Measurements from ENCODE around the gene SCNM1.
A peak's percentile ranks its signal among the peaks of the same experiment; 100 is the strongest.

Gene SCNM1

GRCh38 chr1:151165738-151166504 lies at the start of gene SCNM1, which contains the start of gene LYSMD1:
Gene SCNM1 (plus strand): TSS chr1:151166144. CDS start chr1:151166153, 9 bp downstream.
Gene LYSMD1 (minus strand): TSS chr1:151165902. CDS start chr1:151165258, 644 bp downstream.
- H3K27ac ChIP-seq (ENCODE audit: low read depth, low read length) = peak within 1 kb of the TSS; percentile 86
- peak within 1 kb of the TSS; percentile 82 to 96 (median 91) for H3K9ac ChIP-seq (ENCODE audit: low read length in 5 of 5)
- H3K4me1 ChIP-seq (ENCODE audit: control insufficient read depth in 5 of 5, insufficient read depth in 5 of 5, low read length in 5 of 5) = peaks cover 5 to 31% (median 29%) of the 10 kb centered on the region in 5 donors
- H3K27me3 ChIP-seq (ENCODE audit: control insufficient read depth in 5 of 5, insufficient read depth in 4 of 5, low read length in 5 of 5) = no peaks in the 10 kb centered on the region
- H3K9me3 ChIP-seq (ENCODE audit: control insufficient read depth in 5 of 5, low read length in 5 of 5) = no peaks in the 10 kb centered on the region
- peaks cover 0 to 38% (median 32%) of the 10 kb centered on the region in 5 donors for H3K36me3 ChIP-seq (ENCODE audit: control insufficient read depth in 5 of 5, insufficient read depth in 5 of 5, low read length in 5 of 5)
- H3K4me3 ChIP-seq (ENCODE audit: low read depth in 1 of 5, low read length in 5 of 5) = peak within 1 kb of the TSS; percentile 88 to 99 (median 94)

- H3K4me3 ChIP-seq (ENCODE audit: low read depth in 1 of 5, low read length in 5 of 5) = no peak overlapping the region
- peaks cover 0 to 19% (median 10%) of the 10 kb centered on the region in 5 donors for H3K36me3 ChIP-seq (ENCODE audit: control insufficient read depth in 5 of 5, insufficient read depth in 5 of 5, low read length in 5 of 5)
- H3K9me3 ChIP-seq (ENCODE audit: control insufficient read depth in 5 of 5, low read length in 5 of 5) = no peaks in the 10 kb centered on the region
- no peaks in the 10 kb centered on the region for H3K4me1 ChIP-seq (ENCODE audit: control insufficient read depth in 5 of 5, insufficient read depth in 5 of 5, low read length in 5 of 5)
- H3K27ac ChIP-seq (ENCODE audit: low read depth, low read length) = no peak overlapping the region
- H3K9ac ChIP-seq (ENCODE audit: low read length in 5 of 5) = no peak overlapping the region
- no peaks in the 10 kb centered on the region for H3K27me3 ChIP-seq (ENCODE audit: control insufficient read depth in 5 of 5, insufficient read depth in 4 of 5, low read length in 5 of 5)
Observed at GRCh38 chr1:151124763-151125403, 41.1 kb upstream of the SCNM1 start.

GRCh38 chr1:151128800-151129199 lies 37.1 kb upstream of the SCNM1 start:
- H3K36me3 ChIP-seq (ENCODE audit: control insufficient read depth in 5 of 5, insufficient read depth in 5 of 5, low read length in 5 of 5) = peaks cover 0 to 13% (median 2%) of the 10 kb centered on the region in 5 donors
- no peak overlapping the region for H3K9ac ChIP-seq (ENCODE audit: low read length in 5 of 5)
- H3K9me3 ChIP-seq (ENCODE audit: control insufficient read depth in 5 of 5, low read length in 5 of 5) = no peaks in the 10 kb centered on the region
- no peak overlapping the region for H3K27ac ChIP-seq (ENCODE audit: low read depth, low read length)
- H3K4me1 ChIP-seq (ENCODE audit: control insufficient read depth in 5 of 5, insufficient read depth in 5 of 5, low read length in 5 of 5) = peaks cover 0 to 21% (median 19%) of the 10 kb centered on the region in 5 donors
- no peaks in the 10 kb centered on the region for H3K27me3 ChIP-seq (ENCODE audit: control insufficient read depth in 5 of 5, insufficient read depth in 4 of 5, low read length in 5 of 5)
- H3K4me3 ChIP-seq (ENCODE audit: low read depth in 1 of 5, low read length in 5 of 5) = no peak overlapping the region

GRCh38 chr1:151130987-151131586 lies 34.9 kb upstream of the SCNM1 start:
- peaks cover 0 to 29% (median 22%) of the 10 kb centered on the region in 5 donors for H3K36me3 ChIP-seq (ENCODE audit: control insufficient read depth in 5 of 5, insufficient read depth in 5 of 5, low read length in 5 of 5)
- no peaks in the 10 kb centered on the region for H3K9me3 ChIP-seq (ENCODE audit: control insufficient read depth in 5 of 5, low read length in 5 of 5)
- no peaks in the 10 kb centered on the region for H3K27me3 ChIP-seq (ENCODE audit: control insufficient read depth in 5 of 5, insufficient read depth in 4 of 5, low read length in 5 of 5)
- peak overlapping the region; percentile 60 for H3K27ac ChIP-seq (ENCODE audit: low read depth, low read length)
- peak overlapping the region; percentile 64 to 76 (median 66) for H3K4me3 ChIP-seq (ENCODE audit: low read depth in 1 of 5, low read length in 5 of 5)
- H3K9ac ChIP-seq (ENCODE audit: low read length in 5 of 5) = peak overlapping the region; percentile 33 to 76 (median 58)
- H3K4me1 ChIP-seq (ENCODE audit: control insufficient read depth in 5 of 5, insufficient read depth in 5 of 5, low read length in 5 of 5) = peaks cover 0 to 21% (median 19%) of the 10 kb centered on the region in 5 donors

- Histone ChIP-seq H3K9ac (ENCODE audit: low read length in 5 of 5) (peak overlapping the region; percentile 33 to 76 (median 58)), H3K36me3 (ENCODE audit: control insufficient read depth in 5 of 5, insufficient read depth in 5 of 5, low read length in 5 of 5) (peaks cover 0 to 35% (median 28%) of the 10 kb centered on the region in 5 donors), H3K9me3 (ENCODE audit: control insufficient read depth in 5 of 5, low read length in 5 of 5) (no peaks in the 10 kb centered on the region), H3K4me1 (ENCODE audit: control insufficient read depth in 5 of 5, insufficient read depth in 5 of 5, low read length in 5 of 5) (peaks cover 0 to 21% (median 19%) of the 10 kb centered on the region in 5 donors), H3K27me3 (ENCODE audit: control insufficient read depth in 5 of 5, insufficient read depth in 4 of 5, low read length in 5 of 5) (no peaks in the 10 kb centered on the region), H3K27ac (ENCODE audit: low read depth, low read length) (peak overlapping the region; percentile 60), H3K4me3 (ENCODE audit: low read depth in 1 of 5, low read length in 5 of 5) (peak overlapping the region; percentile 64 to 76 (median 66))
Observed at GRCh38 chr1:151131701-151132334, 34.1 kb upstream of the SCNM1 start.

GRCh38 chr1:151132335-151133017 lies 33.5 kb upstream of the SCNM1 start:
- H3K9me3 ChIP-seq (ENCODE audit: control insufficient read depth in 5 of 5, low read length in 5 of 5) = no peaks in the 10 kb centered on the region
- H3K4me1 ChIP-seq (ENCODE audit: control insufficient read depth in 5 of 5, insufficient read depth in 5 of 5, low read length in 5 of 5) = peaks cover 0 to 21% (median 19%) of the 10 kb centered on the region in 5 donors
- H3K27me3 ChIP-seq (ENCODE audit: control insufficient read depth in 5 of 5, insufficient read depth in 4 of 5, low read length in 5 of 5) = no peaks in the 10 kb centered on the region
- peaks cover 0 to 38% (median 29%) of the 10 kb centered on the region in 5 donors for H3K36me3 ChIP-seq (ENCODE audit: control insufficient read depth in 5 of 5, insufficient read depth in 5 of 5, low read length in 5 of 5)
- H3K9ac ChIP-seq (ENCODE audit: low read length in 5 of 5) = peak overlapping the region in 3 of 5 donors; percentile 33 to 76 (median 54)
- H3K4me3 ChIP-seq (ENCODE audit: low read depth in 1 of 5, low read length in 5 of 5) = peak overlapping the region in 2 of 5 donors; percentile 65 to 68
- peak overlapping the region; percentile 60 for H3K27ac ChIP-seq (ENCODE audit: low read depth, low read length)

GRCh38 chr1:151133018-151133806 lies 32.7 kb upstream of the SCNM1 start:
- H3K36me3 ChIP-seq (ENCODE audit: control insufficient read depth in 5 of 5, insufficient read depth in 5 of 5, low read length in 5 of 5) = peaks cover 0 to 45% (median 29%) of the 10 kb centered on the region in 5 donors
- no peaks in the 10 kb centered on the region for H3K9me3 ChIP-seq (ENCODE audit: control insufficient read depth in 5 of 5, low read length in 5 of 5)
- no peak overlapping the region for H3K4me3 ChIP-seq (ENCODE audit: low read depth in 1 of 5, low read length in 5 of 5)
- H3K27me3 ChIP-seq (ENCODE audit: control insufficient read depth in 5 of 5, insufficient read depth in 4 of 5, low read length in 5 of 5) = no peaks in the 10 kb centered on the region
- H3K4me1 ChIP-seq (ENCODE audit: control insufficient read depth in 5 of 5, insufficient read depth in 5 of 5, low read length in 5 of 5) = peaks cover 0 to 21% (median 19%) of the 10 kb centered on the region in 5 donors
- no peak overlapping the region for H3K9ac ChIP-seq (ENCODE audit: low read length in 5 of 5)
- H3K27ac ChIP-seq (ENCODE audit: low read depth, low read length) = no peak overlapping the region

GRCh38 chr1:151134396-151134795 lies 31.5 kb upstream of the SCNM1 start:
- no peak overlapping the region for H3K27ac ChIP-seq (ENCODE audit: low read depth, low read length)
- H3K4me1 ChIP-seq (ENCODE audit: control insufficient read depth in 5 of 5, insufficient read depth in 5 of 5, low read length in 5 of 5) = peaks cover 0 to 21% (median 19%) of the 10 kb centered on the region in 5 donors
- H3K27me3 ChIP-seq (ENCODE audit: control insufficient read depth in 5 of 5, insufficient read depth in 4 of 5, low read length in 5 of 5) = no peaks in the 10 kb centered on the region
- peaks cover 0 to 55% (median 34%) of the 10 kb centered on the region in 5 donors for H3K36me3 ChIP-seq (ENCODE audit: control insufficient read depth in 5 of 5, insufficient read depth in 5 of 5, low read length in 5 of 5)
- no peaks in the 10 kb centered on the region for H3K9me3 ChIP-seq (ENCODE audit: control insufficient read depth in 5 of 5, low read length in 5 of 5)
- peak overlapping the region in 1 of 5 donors; percentile 21 for H3K9ac ChIP-seq (ENCODE audit: low read length in 5 of 5)
- H3K4me3 ChIP-seq (ENCODE audit: low read depth in 1 of 5, low read length in 5 of 5) = no peak overlapping the region

All from subcutaneous abdominal adipose tissue (tissue), 5 donors.